Immature natural killer cell (primary cell): Measurements from ENCODE around the gene EPDR1. TPM values are rescaled to one million over a fixed set of nuclear protein-coding genes. Genes with fewer than 3 reads are reported as not detected.
"Not testable (repeated sequence)": the region's sequence is repeated elsewhere in the genome, so short reads cannot be mapped to it uniquely, and the experiment has no call there.

Experiments
- DNase-seq, 3 donors: peaks; one replicate each; pipeline ENCODE4 v3.0.0; 2022; ENCODE audit warnings: mixed read lengths in 1 of 3
- H3K27ac Mint-ChIP-seq, 6 donors: one replicate each; pipeline ENCODE4 v1.8.0; 2020; ENCODE audit warnings: mixed read lengths in 6 of 6, mild to moderate bottlenecking in 5 of 6, inconsistent platforms in 4 of 6, moderate library complexity in 3 of 6
- H3K27me3 Mint-ChIP-seq, 3 donors: one replicate each; pipeline ENCODE4 v1.8.0; 2020 to 2021; ENCODE audit warnings: low read depth in 3 of 3, mild to moderate bottlenecking in 3 of 3, mixed read lengths in 3 of 3, moderate library complexity in 3 of 3, inconsistent platforms in 1 of 3
- H3K36me3 Mint-ChIP-seq, 3 donors: one replicate each; pipeline ENCODE4 v1.8.0; 2020; ENCODE audit warnings: mixed read lengths in 3 of 3, inconsistent platforms in 2 of 3, mild to moderate bottlenecking in 2 of 3
- H3K4me1 Mint-ChIP-seq, 2 donors: one replicate each; pipeline ENCODE4 v1.8.0; 2020; ENCODE audit warnings: inconsistent platforms in 2 of 2, mild to moderate bottlenecking in 2 of 2, mixed read lengths in 2 of 2, moderate library complexity in 1 of 2
- H3K4me3 Mint-ChIP-seq, 5 donors: one replicate each; pipeline ENCODE4 v1.8.0; 2020; ENCODE audit warnings: mild to moderate bottlenecking in 5 of 5, mixed read lengths in 5 of 5, inconsistent platforms in 3 of 5, moderate library complexity in 3 of 5
- H3K9me3 Mint-ChIP-seq, 6 donors: one replicate each; pipeline ENCODE4 v1.8.0; 2020; ENCODE audit warnings: mild to moderate bottlenecking in 6 of 6, mixed read lengths in 6 of 6, inconsistent platforms in 4 of 6, moderate library complexity in 3 of 6
- polyA plus RNA-seq, 3 donors: library from polyadenylated mRNA; unstranded; fragments of 300-500 nt; fragmentation: Illumina TruSeq; gene quantifications; one replicate each; pipeline ENCODE4 v1.2.3, GENCODE V29; 2021

EPDR1 gene
- polyA plus RNA-seq, 3 donors from 2014 or later: 5.2 to 11.2 (median 6.9) TPM

DNA sequence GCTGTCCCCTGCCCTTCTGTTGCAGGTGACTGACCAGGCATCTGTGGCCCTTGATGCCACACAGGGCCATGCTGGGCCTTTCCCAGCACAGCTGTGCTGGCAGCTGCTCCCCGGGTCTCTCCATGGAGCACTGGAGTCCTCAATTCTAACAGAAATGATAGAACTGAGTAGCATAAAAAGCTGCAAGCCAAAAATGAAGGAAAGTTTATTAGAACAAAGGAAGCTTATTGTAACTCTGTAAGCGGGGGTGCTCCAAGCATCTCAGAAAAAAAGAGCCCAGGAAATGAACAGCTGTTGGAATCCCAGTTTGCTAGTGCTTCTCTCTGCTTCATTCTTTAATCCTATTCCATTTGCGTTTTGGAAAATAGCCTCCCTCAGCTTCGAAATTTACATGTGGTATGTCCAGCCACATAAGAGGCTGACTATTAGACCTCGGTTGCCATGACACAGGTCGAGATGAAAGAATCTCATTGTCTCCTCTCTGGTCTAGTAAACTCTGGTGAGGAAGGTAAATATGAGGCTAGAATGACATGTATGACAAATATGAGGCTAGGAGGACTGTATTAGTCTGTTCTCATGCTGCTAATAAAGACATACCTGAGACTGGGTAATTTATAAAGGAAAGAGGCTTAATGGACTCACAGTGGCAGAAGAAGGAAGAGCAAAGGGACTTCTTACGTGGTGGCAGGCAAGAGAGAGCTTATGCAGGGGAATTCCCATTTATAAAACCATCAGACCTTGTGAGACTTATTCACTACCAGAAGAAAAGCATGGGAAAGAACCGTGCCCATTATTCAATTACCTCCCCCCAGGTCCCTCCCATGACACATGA is 23.7 kb downstream of the EPDR1 start:
- H3K36me3 Mint-ChIP-seq: no peaks in the 10 kb centered on the region
- H3K4me3 Mint-ChIP-seq: no peak overlapping the region
- H3K27ac Mint-ChIP-seq: no peak overlapping the region
- H3K4me1 Mint-ChIP-seq: no peaks in the 10 kb centered on the region
- H3K9me3 Mint-ChIP-seq: no peaks in the 10 kb centered on the region
- no peak for DNase-seq
- peaks cover 0 to 2% (median 0%) of the 10 kb centered on the region in 3 donors for H3K27me3 Mint-ChIP-seq

DNA sequence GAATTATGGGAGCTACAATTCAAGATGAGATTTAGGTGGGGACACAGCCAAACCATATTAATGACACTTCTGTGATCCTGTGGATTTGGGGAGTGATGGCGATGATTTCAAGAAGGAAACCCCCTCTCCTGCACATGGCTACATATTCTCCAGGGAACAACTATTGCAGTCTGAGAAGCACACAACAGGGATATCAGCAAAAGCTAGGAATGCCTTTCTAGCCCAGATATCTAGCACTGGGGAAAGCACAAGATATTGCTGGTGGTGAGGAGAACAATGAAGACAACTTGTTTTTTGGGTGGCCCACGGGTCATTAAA is 24.3 kb downstream of the EPDR1 start:
- no peaks in the 10 kb centered on the region for H3K9me3 Mint-ChIP-seq

DNA sequence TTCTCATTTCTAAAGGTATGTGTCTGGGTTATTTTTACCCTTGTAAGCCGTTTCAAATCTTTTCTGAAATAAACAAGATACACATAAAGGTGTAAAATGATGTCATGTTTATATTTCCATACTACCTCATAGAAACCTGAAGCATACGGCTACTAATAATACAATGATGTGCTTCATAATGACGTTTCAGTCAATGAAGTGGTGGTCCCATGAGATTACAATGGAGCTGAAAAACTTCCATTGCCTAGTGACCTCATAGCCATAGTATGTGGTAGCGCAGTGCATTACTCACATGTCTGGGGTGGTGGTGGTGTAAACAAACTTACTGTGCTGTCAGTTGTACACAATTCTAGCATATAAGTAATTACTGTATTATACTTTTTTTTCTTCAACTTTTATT is 24.9 kb downstream of the EPDR1 start:
- Mint-ChIP-seq H3K4me3 (no peak overlapping the region), H3K9me3 (no peaks in the 10 kb centered on the region), H3K27ac (no peak overlapping the region), H3K4me1 (no peaks in the 10 kb centered on the region), H3K36me3 (peaks cover 0 to 2% (median 0%) of the 10 kb centered on the region in 3 donors), H3K27me3 (peaks cover 0 to 2% (median 0%) of the 10 kb centered on the region in 3 donors)
- DNase-seq: no peak

More for the DNA sequence above, 24.3 kb downstream of the EPDR1 start:
- Mint-ChIP-seq H3K4me1 (no peaks in the 10 kb centered on the region), H3K36me3 (no peaks in the 10 kb centered on the region), H3K27me3 (peaks cover 0 to 2% (median 0%) of the 10 kb centered on the region in 3 donors), H3K4me3 (no peak overlapping the region), H3K27ac (no peak overlapping the region)
- DNase-seq: no peak

DNA sequence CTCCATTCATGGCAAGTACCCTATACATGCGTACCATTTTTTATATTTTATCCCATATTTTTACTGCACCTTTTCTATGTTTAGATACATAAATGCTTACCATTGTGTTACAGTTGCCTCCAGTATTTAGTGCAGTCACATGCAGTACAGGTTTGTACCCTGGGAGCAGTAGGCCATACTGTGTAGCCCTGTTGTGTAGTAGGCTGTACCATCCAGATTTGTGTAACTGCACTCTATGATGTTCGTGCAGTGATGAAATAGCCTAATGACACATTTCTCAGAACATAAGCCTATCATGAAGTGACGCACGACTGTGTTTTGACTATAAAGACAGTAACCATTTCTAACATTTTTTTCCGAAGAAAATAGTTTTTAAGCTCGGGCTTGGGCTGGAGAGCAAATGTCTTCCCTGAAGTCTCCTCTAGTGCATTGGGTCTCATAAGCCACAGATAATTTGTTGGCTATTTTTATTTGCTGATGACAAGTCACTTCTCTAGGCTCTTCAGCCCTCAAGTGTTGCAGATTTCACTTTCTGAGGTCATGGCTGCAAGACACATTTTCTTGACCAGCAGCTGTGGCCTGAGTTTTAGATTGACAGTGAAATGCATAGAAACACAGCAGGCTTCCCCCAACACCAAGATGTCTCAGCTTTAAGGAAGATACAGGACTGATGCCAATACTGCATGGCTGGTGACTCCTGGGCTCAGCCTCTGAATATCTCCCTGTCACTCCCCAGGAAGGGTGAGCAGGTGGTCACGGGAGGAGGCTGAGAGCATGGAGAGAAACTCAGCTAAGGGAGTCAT is 26.9 kb downstream of the EPDR1 start:
- Mint-ChIP-seq H3K27me3 (peaks cover 0 to 2% (median 0%) of the 10 kb centered on the region in 3 donors), H3K4me1 (peaks cover 6 to 11% of the 10 kb centered on the region in 2 donors), H3K27ac (no peak overlapping the region), H3K4me3 (no peak overlapping the region), H3K9me3 (no peaks in the 10 kb centered on the region), H3K36me3 (peaks cover 0 to 4% (median 0%) of the 10 kb centered on the region in 3 donors)
- no peak for DNase-seq

DNA sequence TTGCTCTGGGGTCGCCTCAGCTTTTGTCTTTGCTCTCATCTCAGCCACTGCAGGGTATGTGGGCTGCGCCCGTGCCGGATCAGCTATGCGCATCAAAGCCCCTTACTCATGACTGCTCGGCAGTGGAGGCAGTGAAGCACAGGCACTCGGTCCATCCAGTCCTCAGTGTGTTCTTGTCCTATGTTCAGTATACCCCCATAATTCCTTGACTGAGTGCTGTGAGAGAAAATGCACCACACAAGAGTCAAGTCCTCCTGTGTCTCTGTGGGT is 27.4 kb downstream of the EPDR1 start:
- Mint-ChIP-seq H3K4me3 (no peak overlapping the region), H3K27ac (no peak overlapping the region)

DNA sequence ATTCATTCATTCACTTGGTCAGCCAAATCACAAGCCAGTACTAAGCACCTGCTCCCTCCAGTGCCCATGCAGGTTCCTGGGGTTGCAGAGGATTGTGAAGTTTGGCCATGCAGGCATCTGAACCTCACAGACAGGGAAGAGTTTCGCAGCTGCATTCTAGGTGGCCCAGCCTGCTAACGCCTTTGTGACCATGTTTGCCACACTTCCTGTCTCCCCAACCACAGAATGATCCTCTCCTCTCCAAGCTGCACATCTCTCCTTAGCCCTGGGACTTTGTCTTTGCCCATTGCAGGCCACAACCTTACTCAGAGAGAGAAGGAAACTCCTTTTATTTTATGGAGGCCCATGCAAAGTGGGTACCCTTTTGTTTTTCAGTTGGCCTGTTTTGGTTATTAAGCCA is 31.8 kb downstream of the EPDR1 start:
- Mint-ChIP-seq H3K27me3 (no peaks in the 10 kb centered on the region), H3K9me3 (no peaks in the 10 kb centered on the region), H3K4me3 (no peak overlapping the region), H3K4me1 (peaks cover 10 to 18% of the 10 kb centered on the region in 2 donors), H3K27ac (no peak overlapping the region), H3K36me3 (peaks cover 0 to 4% (median 0%) of the 10 kb centered on the region in 3 donors)
- DNase-seq: no peak

More for the DNA sequence above, 27.4 kb downstream of the EPDR1 start:
- Mint-ChIP-seq H3K9me3 (no peaks in the 10 kb centered on the region), H3K4me1 (peaks cover 10 to 17% of the 10 kb centered on the region in 2 donors), H3K27me3 (peaks cover 0 to 2% (median 0%) of the 10 kb centered on the region in 3 donors), H3K36me3 (peaks cover 0 to 4% (median 0%) of the 10 kb centered on the region in 3 donors)
- no peak for DNase-seq

DNA sequence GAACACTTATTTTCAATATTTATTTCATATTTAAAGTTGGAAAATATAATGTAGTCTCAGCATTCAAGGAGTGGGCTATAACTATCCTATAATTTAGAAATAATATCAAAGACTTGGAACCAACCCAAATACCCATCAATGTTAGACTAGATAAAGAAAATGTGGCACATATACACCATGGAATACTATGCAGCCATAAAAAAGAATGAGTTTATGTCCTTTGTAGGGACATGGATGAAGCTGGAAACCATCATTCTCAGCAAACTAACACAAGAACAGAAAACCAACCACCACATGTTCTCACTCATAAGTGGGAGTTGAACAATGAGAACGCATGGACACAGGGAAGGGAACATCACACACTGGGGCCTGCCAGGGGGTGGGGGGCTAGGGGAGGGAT is 33.8 kb downstream of the EPDR1 start:
- not testable (repeated sequence) for DNase-seq, H3K4me3 Mint-ChIP-seq, H3K27me3 Mint-ChIP-seq, H3K36me3 Mint-ChIP-seq, H3K9me3 Mint-ChIP-seq, H3K27ac Mint-ChIP-seq
- peaks cover 10 to 18% of the 10 kb centered on the region in 2 donors for H3K4me1 Mint-ChIP-seq

DNA sequence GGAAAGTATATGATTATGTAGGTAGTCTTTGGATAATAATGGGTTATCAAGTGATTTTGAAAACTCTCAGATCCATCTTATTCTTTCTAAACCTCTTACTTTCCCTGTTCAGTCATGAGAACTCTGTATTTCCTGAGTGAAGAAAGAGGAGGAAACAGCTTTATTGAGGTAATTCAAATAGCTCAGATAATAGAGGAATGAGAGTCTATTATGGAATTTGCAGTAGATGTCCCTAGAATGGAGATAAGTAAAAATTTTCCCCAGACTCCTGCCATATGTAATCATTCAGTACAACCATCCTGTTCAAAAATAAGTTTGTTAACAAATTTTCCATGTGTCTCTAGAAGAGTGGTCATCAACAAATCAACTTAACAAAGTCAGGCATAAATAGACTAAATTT is 36.4 kb downstream of the EPDR1 start:
- H3K4me1 Mint-ChIP-seq: peaks cover 10 to 13% of the 10 kb centered on the region in 2 donors
- H3K27ac Mint-ChIP-seq: no peak overlapping the region
- H3K4me3 Mint-ChIP-seq: no peak overlapping the region
- no peaks in the 10 kb centered on the region for H3K36me3 Mint-ChIP-seq
- H3K27me3 Mint-ChIP-seq: peaks cover 0 to 5% (median 2%) of the 10 kb centered on the region in 3 donors
- DNase-seq: no peak
- H3K9me3 Mint-ChIP-seq: no peaks in the 10 kb centered on the region

DNA sequence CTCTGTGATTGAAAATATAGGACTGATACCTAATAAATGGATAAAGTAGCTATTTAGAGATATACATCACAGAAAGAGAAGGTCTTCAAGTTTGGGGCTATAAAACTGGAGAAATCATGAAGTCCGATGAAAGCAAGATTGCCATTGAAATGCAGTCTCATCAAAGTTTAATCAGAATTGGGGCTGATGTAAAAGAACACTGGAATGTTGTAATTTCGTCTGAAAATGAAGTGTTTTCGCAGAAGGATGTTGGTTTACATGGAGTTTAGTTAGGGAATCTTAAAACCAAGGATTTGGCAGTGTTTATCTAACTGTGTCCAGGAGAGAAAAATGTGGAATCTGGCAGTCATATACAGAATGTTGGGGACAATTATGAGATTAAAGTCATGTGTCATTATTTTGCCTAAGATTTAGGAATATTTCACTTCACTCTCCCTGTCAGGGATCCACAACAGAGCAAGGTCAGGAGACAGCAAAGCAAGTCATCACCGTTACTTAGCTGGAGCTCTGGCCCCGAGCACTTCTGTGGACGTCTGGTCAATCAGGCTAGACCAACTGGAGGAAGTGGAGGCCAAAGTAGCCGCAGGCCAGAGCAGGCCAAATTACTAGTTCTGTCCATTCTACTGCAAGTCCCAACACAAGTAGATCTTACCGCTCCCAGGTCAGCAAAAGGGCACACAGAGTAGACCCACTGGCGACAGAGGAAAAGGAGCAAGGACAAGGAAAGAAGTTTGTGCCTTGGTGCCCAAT is 37.0 kb downstream of the EPDR1 start:
- Mint-ChIP-seq H3K36me3 (no peaks in the 10 kb centered on the region), H3K4me3 (no peak overlapping the region)
- DNase-seq: no peak

DNA sequence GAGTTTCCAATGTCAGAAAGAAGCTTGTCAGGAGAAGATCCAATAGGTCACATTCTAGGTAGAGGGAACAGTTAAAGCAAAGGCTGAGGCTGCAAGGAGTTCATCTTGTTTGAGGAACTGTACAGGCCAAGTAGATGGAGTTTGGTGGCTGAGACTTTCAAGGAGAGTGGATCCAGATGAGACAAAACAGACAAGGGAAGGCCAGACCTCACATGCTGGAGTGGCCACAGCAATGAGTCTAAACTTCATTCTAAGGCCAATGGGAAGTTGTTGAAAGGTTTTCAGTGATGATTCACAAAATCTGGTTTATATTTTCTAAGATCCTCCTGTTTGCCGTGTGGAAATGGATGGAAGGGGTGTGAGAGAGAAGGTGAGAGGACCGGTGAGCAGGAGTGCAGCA is 40.0 kb downstream of the EPDR1 start:
- Mint-ChIP-seq H3K9me3 (no peaks in the 10 kb centered on the region), H3K36me3 (no peaks in the 10 kb centered on the region), H3K4me1 (no peaks in the 10 kb centered on the region), H3K27ac (no peak overlapping the region), H3K4me3 (no peak overlapping the region), H3K27me3 (peaks cover 0 to 5% (median 3%) of the 10 kb centered on the region in 3 donors)
- DNase-seq: no peak

More for the DNA sequence above, 37.0 kb downstream of the EPDR1 start:
- Mint-ChIP-seq H3K27me3 (peaks cover 0 to 5% (median 2%) of the 10 kb centered on the region in 3 donors), H3K9me3 (no peaks in the 10 kb centered on the region), H3K27ac (no peak overlapping the region), H3K4me1 (peaks cover 3 to 7% of the 10 kb centered on the region in 2 donors)

DNA sequence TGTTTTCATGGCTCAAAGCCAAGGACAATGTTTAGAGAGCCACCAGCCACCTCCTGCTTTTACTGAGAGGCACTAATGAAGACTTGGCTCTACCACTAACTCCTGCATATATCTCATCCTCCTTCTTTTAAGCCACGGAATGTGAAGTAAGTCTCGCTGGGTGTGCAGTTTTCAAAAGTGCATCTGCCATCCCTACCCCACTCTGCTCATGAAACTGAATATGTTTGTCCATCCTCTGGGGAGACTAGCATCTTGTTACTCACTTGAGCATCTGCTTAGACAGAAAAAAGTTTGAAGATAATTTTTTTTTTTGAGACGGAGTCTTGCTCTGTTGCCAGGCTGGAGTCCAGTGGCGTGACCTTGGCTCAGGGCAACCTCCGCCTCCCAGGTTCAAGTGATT is 40.8 kb downstream of the EPDR1 start:
- DNase-seq: no peak
- Mint-ChIP-seq H3K27me3 (peaks cover 0 to 5% (median 3%) of the 10 kb centered on the region in 3 donors), H3K36me3 (no peaks in the 10 kb centered on the region), H3K4me3 (no peak overlapping the region), H3K27ac (no peak overlapping the region), H3K4me1 (no peaks in the 10 kb centered on the region), H3K9me3 (no peaks in the 10 kb centered on the region)

DNA sequence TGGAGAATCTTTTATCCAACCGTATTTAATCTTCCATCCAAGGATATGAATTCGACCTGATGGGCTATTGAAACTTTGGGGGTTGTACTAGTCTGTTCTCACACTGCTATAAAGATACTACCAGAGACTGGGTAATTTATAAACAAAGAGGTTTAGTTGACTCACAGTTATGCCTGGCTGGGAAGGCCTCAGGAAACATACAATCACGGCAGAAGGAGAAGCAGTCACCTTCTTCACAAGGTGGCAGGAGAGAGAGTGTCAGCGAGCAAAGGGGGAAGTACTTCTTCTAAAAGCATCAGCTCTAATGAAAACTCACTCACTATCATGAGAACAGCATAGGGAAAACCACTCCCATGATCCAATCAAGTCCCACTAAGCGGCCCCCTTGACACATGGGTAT is 43.8 kb downstream of the EPDR1 start:
- Mint-ChIP-seq H3K27ac (no peak overlapping the region), H3K36me3 (no peaks in the 10 kb centered on the region), H3K9me3 (no peaks in the 10 kb centered on the region), H3K4me1 (no peaks in the 10 kb centered on the region), H3K27me3 (peaks cover 0 to 5% (median 3%) of the 10 kb centered on the region in 3 donors), H3K4me3 (no peak overlapping the region)
- DNase-seq: no peak

DNA sequence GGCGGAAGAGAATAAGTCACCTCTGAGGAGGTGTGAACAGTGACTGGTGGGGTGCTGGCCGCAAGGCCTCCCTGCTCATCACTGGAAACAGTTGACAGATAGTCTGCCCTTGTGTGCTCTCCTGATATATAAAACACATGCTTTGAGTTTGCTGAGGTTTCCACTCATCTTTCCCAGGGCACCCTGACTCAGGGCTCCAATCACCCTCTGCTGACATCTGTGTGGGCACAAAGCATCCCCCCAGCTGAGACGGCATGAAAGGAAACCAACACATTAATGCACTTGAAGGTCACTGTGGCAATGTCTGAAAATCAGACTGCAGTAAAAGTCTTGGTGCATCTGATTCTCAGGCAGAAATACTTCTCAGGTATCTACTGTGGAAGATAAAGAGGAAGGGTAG is 49.8 kb downstream of the EPDR1 start:
- peak in 1 of 3 donors; percentile 6 for DNase-seq
- Mint-ChIP-seq H3K27me3 (peaks cover 2 to 4% (median 3%) of the 10 kb centered on the region in 3 donors), H3K9me3 (peaks cover 0 to 2% (median 0%) of the 10 kb centered on the region in 6 donors), H3K4me1 (peaks cover 0 to 3% of the 10 kb centered on the region in 2 donors), H3K36me3 (no peaks in the 10 kb centered on the region), H3K27ac (no peak overlapping the region), H3K4me3 (no peak overlapping the region)

DNA sequence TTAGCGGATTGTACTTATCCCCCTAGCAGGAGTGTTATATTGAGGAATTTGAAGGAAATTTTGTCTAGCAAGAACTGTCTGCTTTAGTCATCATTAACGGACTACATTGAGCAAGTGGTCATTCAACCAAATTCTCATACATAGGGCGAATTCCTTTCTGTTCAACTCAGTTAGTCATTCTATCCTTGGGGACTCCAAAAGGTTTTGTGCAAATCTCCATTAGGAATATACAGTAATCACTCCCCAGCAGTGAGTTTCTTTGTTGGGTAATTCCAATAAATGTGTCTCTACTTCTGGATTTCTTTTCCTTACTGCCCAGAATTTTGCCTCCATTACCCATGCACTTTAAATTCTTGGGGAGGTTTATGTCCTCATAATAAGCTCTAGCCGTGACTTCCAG is 51.1 kb downstream of the EPDR1 start:
- H3K4me3 Mint-ChIP-seq: no peak overlapping the region
- peaks cover 3 to 4% (median 3%) of the 10 kb centered on the region in 3 donors for H3K27me3 Mint-ChIP-seq

More for the DNA sequence above, 51.1 kb downstream of the EPDR1 start:
- Mint-ChIP-seq H3K27ac (no peak overlapping the region), H3K9me3 (peaks cover 0 to 2% (median 0%) of the 10 kb centered on the region in 6 donors), H3K36me3 (no peaks in the 10 kb centered on the region), H3K4me1 (peaks cover 0 to 3% of the 10 kb centered on the region in 2 donors)
- no peak for DNase-seq
